SK-N-MC (cell line): ENCODE measurements around the gene PPIH.
"Not testable (repeated sequence)": the region's sequence is repeated elsewhere in the genome, so short reads cannot be mapped to it uniquely, and the experiment has no call there.

Source experiments
- DNase-seq: peaks from one replicate; pipeline ENCODE4 v3.0.0-alpha.2; 2011; ENCODE audit warnings: low read depth, low spot score
- H3K27ac ChIP-seq: fragments of 200-600 bp; sonication (generic); 2 replicates; pipeline ENCODE4 v1.5.1; 2016; ENCODE audit warnings: mixed run types
- H3K36me3 ChIP-seq: fragments of 200-600 bp; sonication (generic); 2 replicates; pipeline ENCODE4 v1.6.1; 2017; ENCODE audit warnings: antibody characterized with exemption, low read length, mixed read lengths; ENCODE audit not compliant: insufficient read depth
- H3K4me3 ChIP-seq: fragments of 200-600 bp; sonication (generic); 2 replicates; pipeline ENCODE4 v1.5.1; 2016
- H3K9ac ChIP-seq: fragments of 200-600 bp; sonication (generic); 2 replicates; pipeline ENCODE4 v1.8.0; 2017; ENCODE audit warnings: mixed run types, mixed read lengths; ENCODE audit not compliant: insufficient read length
- H3K9me3 ChIP-seq: fragments of 200-600 bp; sonication (generic); 2 replicates; pipeline ENCODE4 v1.6.1; 2017; ENCODE audit warnings: low read depth, mild to moderate bottlenecking, antibody characterized with exemption, low read length, moderate library complexity, mixed read lengths
- EZH2 ChIP-seq: fragments of 200-600 bp; sonication (generic); IDR thresholded peaks from one replicate; pipeline ENCODE4 v1.6.1; 2017; ENCODE audit warnings: antibody characterized with exemption
- FOXP2 ChIP-seq: optimal IDR thresholded peaks from 2 replicates; pipeline ENCODE3; 2011; ENCODE audit warnings: mild to moderate bottlenecking, moderate library complexity; ENCODE audit not compliant: insufficient read depth; ENCODE audit errors: extremely low read length, control extremely low read depth
- POLR2AphosphoS5 ChIP-seq: IDR thresholded peaks from 2 replicates; pipeline ENCODE4 v1.6.1; 2012; ENCODE audit warnings: mild to moderate bottlenecking, low read depth, low read length, borderline replicate concordance

Gene PPIH

GRCh38 chr1:42690477-42691156 is 32.4 kb downstream of the PPIH start:
- TF ChIP-seq POLR2AphosphoS5 (no peak), FOXP2 (no peak), EZH2 (no peak)
- peaks cover 100% of the 10 kb centered on the region for H3K36me3 ChIP-seq
- no peak for DNase-seq
- H3K27ac ChIP-seq = no peak overlapping the region
- no peak overlapping the region for H3K4me3 ChIP-seq
- no peaks in the 10 kb centered on the region for H3K9me3 ChIP-seq
- H3K9ac ChIP-seq = no peak overlapping the region

- no peak overlapping the region for H3K9ac ChIP-seq
- H3K36me3 ChIP-seq = peaks cover 100% of the 10 kb centered on the region
- H3K9me3 ChIP-seq = no peaks in the 10 kb centered on the region
- H3K4me3 ChIP-seq = no peak overlapping the region
- DNase-seq = no peak
- TF ChIP-seq POLR2AphosphoS5 (no peak), FOXP2 (no peak), EZH2 (no peak)
- no peak overlapping the region for H3K27ac ChIP-seq
Measured at GRCh38 chr1:42691157-42691498, 32.9 kb downstream of the PPIH start.

GRCh38 chr1:42692461-42692860 is 34.2 kb downstream of the PPIH start:
- DNase-seq = no peak
- H3K9me3 ChIP-seq = no peaks in the 10 kb centered on the region
- no peak overlapping the region for H3K4me3 ChIP-seq
- TF ChIP-seq POLR2AphosphoS5 (no peak; the same call in 1 of the 2 replicates), FOXP2 (no peak), EZH2 (no peak)
- no peak overlapping the region for H3K9ac ChIP-seq
- H3K36me3 ChIP-seq = peaks cover 100% of the 10 kb centered on the region
- H3K27ac ChIP-seq = no peak overlapping the region

- no peak for DNase-seq
- Histone ChIP-seq H3K9me3 (no peaks in the 10 kb centered on the region), H3K36me3 (peaks cover 100% of the 10 kb centered on the region), H3K4me3 (no peak overlapping the region), H3K9ac (no peak overlapping the region), H3K27ac (no peak overlapping the region)
- TF ChIP-seq EZH2 (no peak), POLR2AphosphoS5 (no peak), FOXP2 (no peak)
Measured at GRCh38 chr1:42692911-42693310, 34.7 kb downstream of the PPIH start.

GRCh38 chr1:42698081-42698813 is 40.0 kb downstream of the PPIH start:
- no peak for DNase-seq
- no peak overlapping the region for H3K9ac ChIP-seq
- no peak overlapping the region for H3K27ac ChIP-seq
- peaks cover 99% of the 10 kb centered on the region for H3K36me3 ChIP-seq
- H3K9me3 ChIP-seq = no peaks in the 10 kb centered on the region
- TF ChIP-seq FOXP2 (no peak), POLR2AphosphoS5 (no peak), EZH2 (no peak)
- no peak overlapping the region for H3K4me3 ChIP-seq

GRCh38 chr1:42700006-42700405 is 41.8 kb downstream of the PPIH start:
- Histone ChIP-seq H3K36me3 (peaks cover 99% of the 10 kb centered on the region), H3K9me3 (no peaks in the 10 kb centered on the region), H3K27ac (0 out of 2 replicates have a peak overlapping the region, but pooled peaks have one; percentile 2), H3K9ac (no peak overlapping the region), H3K4me3 (no peak overlapping the region)
- no peak for DNase-seq
- TF ChIP-seq FOXP2 (no peak), EZH2 (no peak), POLR2AphosphoS5 (no peak)

GRCh38 chr1:42703888-42704464 is 45.8 kb downstream of the PPIH start:
- TF ChIP-seq POLR2AphosphoS5 (peak; percentile 29; the same call in 1 of the 2 replicates), EZH2 (no peak), FOXP2 (no peak)
- no peak overlapping the region for H3K27ac ChIP-seq
- H3K9ac ChIP-seq = no peak overlapping the region
- H3K9me3 ChIP-seq = no peaks in the 10 kb centered on the region
- DNase-seq = no peak
- no peak overlapping the region for H3K4me3 ChIP-seq
- peaks cover 98% of the 10 kb centered on the region for H3K36me3 ChIP-seq

- DNase-seq, H3K9ac ChIP-seq, H3K27ac ChIP-seq, H3K9me3 ChIP-seq, H3K4me3 ChIP-seq: not testable (repeated sequence)
- peaks cover 76% of the 10 kb centered on the region for H3K36me3 ChIP-seq
Measured at GRCh38 chr1:42712808-42713207, 54.6 kb downstream of the PPIH start.

- H3K9me3 ChIP-seq = no peaks in the 10 kb centered on the region; the same call in 1 of the 2 replicates
- H3K4me3 ChIP-seq = no peak overlapping the region
- TF ChIP-seq FOXP2 (no peak), EZH2 (no peak), POLR2AphosphoS5 (no peak)
- DNase-seq = no peak
- H3K36me3 ChIP-seq = peaks cover 71% of the 10 kb centered on the region
- H3K27ac ChIP-seq = no peak overlapping the region
- H3K9ac ChIP-seq = no peak overlapping the region
Measured at GRCh38 chr1:42713293-42713692, 55.1 kb downstream of the PPIH start.

GRCh38 chr1:42714441-42714840 is 56.2 kb downstream of the PPIH start:
- H3K4me3 ChIP-seq, H3K27ac ChIP-seq, H3K9me3 ChIP-seq, H3K9ac ChIP-seq, DNase-seq: not testable (repeated sequence)
- peaks cover 64% of the 10 kb centered on the region for H3K36me3 ChIP-seq
